ENCODE results near the gene DNAH17. TPM values are rescaled to one million over a fixed set of nuclear protein-coding genes. Genes with fewer than 3 reads are reported as not detected.
A peak's percentile ranks its signal among the peaks of the same experiment; 100 is the strongest.

Gene DNAH17
- total RNA-seq, 1 experiment from 2014 or later = 0.76 TPM

DNA sequence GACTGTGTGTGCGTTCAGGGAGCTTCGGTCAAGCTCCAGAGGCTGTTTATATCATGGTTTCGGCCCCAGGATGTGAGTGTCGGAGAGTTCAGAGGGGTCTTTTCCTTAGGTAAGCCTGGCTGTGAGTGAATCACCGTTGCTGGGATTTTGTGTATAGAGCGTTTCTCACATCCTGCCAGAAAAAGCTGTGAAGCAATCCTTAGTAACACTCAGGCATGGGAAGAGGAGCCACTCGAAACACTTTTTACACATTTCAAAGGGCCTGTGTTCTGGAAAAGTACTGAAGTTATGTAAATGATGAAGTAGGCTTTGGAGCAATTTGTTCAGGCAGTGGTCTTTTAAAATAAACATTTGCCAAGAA is 198.1 kb downstream of the DNAH17 start:
- Histone ChIP-seq H3K9me2 (ENCODE audit: insufficient read depth) (no peaks in the 10 kb centered on the region), H2AFZ (peak overlapping the region; percentile 94; the same call in 1 of the 2 replicates), H3K4me1 (replicated peaks; ENCODE audit: insufficient read depth) (peaks cover 34% of the 10 kb centered on the region), H3K27me3 (ENCODE audit: insufficient read depth, low read depth) (no peaks in the 10 kb centered on the region), H3K79me2 (ENCODE audit: low read depth) (peaks cover 54% of the 10 kb centered on the region), H3K36me3 (ENCODE audit: low read depth) (no peaks in the 10 kb centered on the region), H3K4me3 (peak overlapping the region; percentile 78), H4K20me1 (ENCODE audit: insufficient read depth) (peaks cover 30% of the 10 kb centered on the region; the same call in 1 of the 2 replicates), H3K27ac (peak overlapping the region; percentile 75), H3K4me2 (peak overlapping the region; percentile 86), H3K9me3 (ENCODE audit: insufficient read depth, low read depth) (no peaks in the 10 kb centered on the region), H3F3A (ENCODE audit: insufficient read depth, low read depth) (peaks cover 20% of the 10 kb centered on the region; the same call in 1 of the 2 replicates)
- POLR2A ChIA-PET (ENCODE audit: unreplicated experiment) = no interaction called here
- intact Hi-C loops (cut with micrococcal nuclease; ENCODE audit: unreplicated experiment) = no loop called here
- TF ChIP-seq, protein P1, sequence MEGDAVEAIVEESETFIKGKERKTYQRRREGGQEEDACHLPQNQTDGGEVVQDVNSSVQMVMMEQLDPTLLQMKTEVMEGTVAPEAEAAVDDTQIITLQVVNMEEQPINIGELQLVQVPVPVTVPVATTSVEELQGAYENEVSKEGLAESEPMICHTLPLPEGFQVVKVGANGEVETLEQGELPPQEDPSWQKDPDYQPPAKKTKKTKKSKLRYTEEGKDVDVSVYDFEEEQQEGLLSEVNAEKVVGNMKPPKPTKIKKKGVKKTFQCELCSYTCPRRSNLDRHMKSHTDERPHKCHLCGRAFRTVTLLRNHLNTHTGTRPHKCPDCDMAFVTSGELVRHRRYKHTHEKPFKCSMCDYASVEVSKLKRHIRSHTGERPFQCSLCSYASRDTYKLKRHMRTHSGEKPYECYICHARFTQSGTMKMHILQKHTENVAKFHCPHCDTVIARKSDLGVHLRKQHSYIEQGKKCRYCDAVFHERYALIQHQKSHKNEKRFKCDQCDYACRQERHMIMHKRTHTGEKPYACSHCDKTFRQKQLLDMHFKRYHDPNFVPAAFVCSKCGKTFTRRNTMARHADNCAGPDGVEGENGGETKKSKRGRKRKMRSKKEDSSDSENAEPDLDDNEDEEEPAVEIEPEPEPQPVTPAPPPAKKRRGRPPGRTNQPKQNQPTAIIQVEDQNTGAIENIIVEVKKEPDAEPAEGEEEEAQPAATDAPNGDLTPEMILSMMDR (conservative IDR thresholded peaks at IDR 0.05) = no peak
- TF ChIP-seq EZH2 (IDR thresholded peaks at IDR 0.05; ENCODE audit: low read depth) = no peak
- CTCF ChIA-PET = no interaction called here
- DNase-seq = no peak
- BruUV-seq (replicated peaks) = no TSS peak

DNA sequence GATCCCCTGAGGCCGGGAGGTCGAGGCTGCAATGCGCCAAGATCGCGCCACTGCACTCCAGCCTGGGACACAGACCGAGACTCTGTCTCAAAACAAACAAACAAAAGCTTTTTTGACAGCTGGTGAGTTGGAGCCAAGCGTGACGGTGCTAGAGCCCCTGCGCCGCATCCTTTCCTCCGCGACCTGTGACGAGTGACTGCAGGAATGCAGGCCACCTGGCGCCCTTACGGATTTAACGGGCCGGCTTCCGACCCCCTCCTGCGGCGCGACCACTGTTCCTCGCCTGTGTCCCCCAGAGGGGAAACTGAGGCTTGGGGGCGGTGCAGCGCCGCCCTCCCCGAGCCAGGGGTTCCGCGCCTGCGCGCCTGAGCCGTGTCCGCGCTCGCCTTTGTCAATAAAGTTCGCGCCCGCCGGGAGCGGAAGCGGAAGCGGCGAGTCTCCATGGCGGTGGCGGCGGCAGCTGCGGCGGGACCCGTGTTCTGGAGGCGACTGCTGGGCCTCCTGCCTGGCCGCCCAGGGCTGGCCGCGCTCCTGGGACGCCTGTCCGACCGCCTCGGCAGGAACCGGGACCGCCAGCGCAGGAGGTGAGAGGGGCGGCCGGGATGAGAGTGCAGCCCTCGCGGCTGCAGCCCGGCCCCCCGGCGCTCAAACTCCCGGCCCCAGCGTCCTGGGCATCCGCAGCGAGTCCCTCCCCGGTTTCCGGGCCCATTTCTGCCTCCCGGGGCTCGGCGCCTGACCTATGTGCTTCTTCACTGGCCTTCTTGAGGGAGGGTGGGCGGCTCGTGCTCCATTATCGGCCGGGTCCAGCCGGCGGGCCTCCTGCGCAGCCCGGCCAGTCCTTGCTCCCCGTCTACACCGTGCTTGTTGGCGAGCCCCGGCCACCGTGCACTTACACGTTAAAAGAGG is 198.7 kb downstream of the DNAH17 start, which contains the start of gene PGS1:
PGS1 (plus strand) TSS at position 425 of the 906 bp plus-strand sequence; CDS start at position 442, 17 bp downstream.
- BruUV-seq (replicated peaks) = TSS peak; percentile 52
- peaks cover 40% of the 10 kb centered on the region for H3K4me1 ChIP-seq (replicated peaks; ENCODE audit: insufficient read depth)
- peaks cover 23% of the 10 kb centered on the region; the same call in 1 of the 2 replicates for H4K20me1 ChIP-seq (ENCODE audit: insufficient read depth)

DNA sequence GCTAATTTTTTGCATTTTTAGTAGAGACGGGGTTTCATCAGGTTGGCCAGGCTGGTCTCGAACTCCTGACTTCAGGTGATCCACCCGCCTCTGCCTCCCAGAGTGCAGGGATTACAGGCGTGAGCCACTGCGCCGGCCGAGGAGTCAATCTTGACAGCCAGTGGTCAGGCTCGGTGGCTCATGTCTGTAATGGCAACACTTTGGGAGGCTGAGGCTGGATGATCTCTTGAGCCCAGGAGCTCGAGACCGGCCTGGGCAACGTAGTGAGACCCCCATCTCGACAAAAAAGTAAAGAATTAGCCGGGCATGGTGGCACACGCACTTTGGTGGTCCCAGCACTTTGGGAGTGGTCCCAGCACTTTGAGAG is 199.4 kb downstream of the DNAH17 start:
- POLR2A ChIA-PET (ENCODE audit: unreplicated experiment) = interaction anchor here (0.8 kb wide), 1 partner anchor 10 kb away, joined by 4 read pairs; no protein-coding TSS in a partner anchor

More for the DNA sequence above, 198.7 kb downstream of the DNAH17 start, which contains the start of gene PGS1:
- Histone ChIP-seq H2AFZ (peak within 1 kb of the TSS; percentile 94), H3K27ac (peak within 1 kb of the TSS; percentile 75), H3K36me3 (ENCODE audit: low read depth) (no peaks in the 10 kb centered on the region), H3K27me3 (ENCODE audit: insufficient read depth, low read depth) (no peaks in the 10 kb centered on the region), H3F3A (ENCODE audit: insufficient read depth, low read depth) (peaks cover 20% of the 10 kb centered on the region; the same call in 1 of the 2 replicates), H3K79me2 (ENCODE audit: low read depth) (peaks cover 48% of the 10 kb centered on the region), H3K4me2 (peak within 1 kb of the TSS; percentile 86), H3K4me3 (peak within 1 kb of the TSS; percentile 78), H3K9me3 (ENCODE audit: insufficient read depth, low read depth) (no peaks in the 10 kb centered on the region), H3K9me2 (ENCODE audit: insufficient read depth) (no peaks in the 10 kb centered on the region)
- intact Hi-C loops (cut with micrococcal nuclease; ENCODE audit: unreplicated experiment) = no loop called here
- POLR2A ChIA-PET (ENCODE audit: unreplicated experiment) = interaction anchor here (0.8 kb wide), 1 partner anchor 9 kb away, joined by 4 read pairs; no protein-coding TSS in a partner anchor
- CTCF ChIA-PET = no interaction called here
- TF ChIP-seq, protein P1 (conservative IDR thresholded peaks at IDR 0.05) = no peak
- no peak for TF ChIP-seq EZH2 (IDR thresholded peaks at IDR 0.05; ENCODE audit: low read depth)
- peak in 1 of 2 experiments; percentile 70 for DNase-seq

More for the DNA sequence above, 199.4 kb downstream of the DNAH17 start:
- Histone ChIP-seq H3K4me2 (peak overlapping the region; percentile 86), H4K20me1 (ENCODE audit: insufficient read depth) (peaks cover 19% of the 10 kb centered on the region; the same call in 1 of the 2 replicates), H3K27me3 (ENCODE audit: insufficient read depth, low read depth) (no peaks in the 10 kb centered on the region), H3F3A (ENCODE audit: insufficient read depth, low read depth) (peaks cover 20% of the 10 kb centered on the region; the same call in 1 of the 2 replicates), H3K36me3 (ENCODE audit: low read depth) (no peaks in the 10 kb centered on the region), H3K27ac (no peak overlapping the region), H3K9me2 (ENCODE audit: insufficient read depth) (no peaks in the 10 kb centered on the region), H3K4me1 (replicated peaks; ENCODE audit: insufficient read depth) (peaks cover 40% of the 10 kb centered on the region), H3K4me3 (peak overlapping the region; percentile 78), H3K79me2 (ENCODE audit: low read depth) (peaks cover 41% of the 10 kb centered on the region), H2AFZ (peak overlapping the region; percentile 94), H3K9me3 (ENCODE audit: insufficient read depth, low read depth) (no peaks in the 10 kb centered on the region)
- intact Hi-C loops (cut with micrococcal nuclease; ENCODE audit: unreplicated experiment) = no loop called here
- BruUV-seq (replicated peaks) = no TSS peak
- DNase-seq = no peak
- no peak for TF ChIP-seq EZH2 (IDR thresholded peaks at IDR 0.05; ENCODE audit: low read depth)
- TF ChIP-seq, protein P1 (conservative IDR thresholded peaks at IDR 0.05) = no peak
- CTCF ChIA-PET = no interaction called here
